Heart right ventricle (tissue), 16 donors: ENCODE measurements around the gene TXNDC11. TPM values are rescaled to one million over a fixed set of nuclear protein-coding genes. Genes with fewer than 3 reads are reported as not detected.

Source experiments
- ATAC-seq, 8 donors: fragments of 200-7000 bp; cut with Tn5 transposase; one replicate each; pipeline ENCODE4 v1.9.1; 2020; ENCODE audit warnings: mild to moderate bottlenecking in 8 of 8, moderate library complexity in 8 of 8, moderate number of reproducible peaks in 1 of 8
- DNase-seq, 2 donors: peaks; one replicate each; pipeline ENCODE4 v3.0.0-alpha.2; 2020
- H3K27ac ChIP-seq, 10 donors: fragments of 200-600 bp; sonication (generic) in 2 of 10; one replicate each; pipeline versions ENCODE4 v1.5.0 to v1.8.0; 2020 to 2022; ENCODE audit warnings: mild to moderate bottlenecking in 3 of 10
- H3K27me3 ChIP-seq, 7 donors: fragments of 200-600 bp; one replicate each; pipeline ENCODE4 v1.8.0; 2021 to 2022; ENCODE audit warnings: mild to moderate bottlenecking in 2 of 7
- H3K36me3 ChIP-seq, 9 donors: fragments of 200-600 bp; sonication (generic) in 1 of 9; one replicate each; pipeline versions ENCODE4 v1.5.0 to v1.8.0; 2020 to 2022; ENCODE audit warnings: mild to moderate bottlenecking in 2 of 9
- H3K4me1 ChIP-seq, 9 donors: fragments of 200-600 bp; sonication (generic) in 1 of 9; one replicate each; pipeline versions ENCODE4 v1.5.0 to v1.8.0; 2020 to 2022; ENCODE audit warnings: mild to moderate bottlenecking in 4 of 9
- H3K4me3 ChIP-seq, 10 donors: fragments of 200-600 bp; sonication (generic) in 2 of 10; one replicate each; pipeline versions ENCODE4 v1.5.0 to v1.8.0; 2020 to 2022; ENCODE audit warnings: mild to moderate bottlenecking in 7 of 10, moderate library complexity in 2 of 10
- H3K9me3 ChIP-seq, 11 donors: fragments of 200-600 bp in 10 of 11; sonication (generic) in 2 of 11; one replicate each; pipeline versions ENCODE4 v1.5.0 to v1.8.0; 2013 to 2022; ENCODE audit warnings: mild to moderate bottlenecking in 2 of 11, control low read depth in 1 of 11, moderate library complexity in 1 of 11
- CTCF ChIP-seq, 9 donors: fragments of 200-600 bp; sonication (generic) in 2 of 9; IDR thresholded peaks; one replicate each; pipeline versions ENCODE4 v1.5.0 to v1.8.0; 2021 to 2022; ENCODE audit warnings: antibody characterized with exemption in 9 of 9, mild to moderate bottlenecking in 5 of 9, moderate library complexity in 1 of 9
- WGBS, 2 donors: extraction: QIAGEN DNeasy Blood & Tissue Kit; methylation state at CpG; one replicate each; pipeline ENCODE4 v1.1.7; 2013; ENCODE audit warnings: inconsistent platforms in 1 of 2; 5-methylcytosine and 5-hydroxymethylcytosine counted together
- intact Hi-C, 10 donors: fragments of 100-400 bp; cut with DNase I; formaldehyde crosslinking; loops; one replicate each; pipeline versions ENCODE4 v1.11.1 to v1.14.2; 2022
- polyA plus RNA-seq, 2 donors: library from polyadenylated mRNA; stranded (reverse); fragments of 200-250 nt; gene quantifications; one replicate each; pipeline ENCODE4 v1.2.3, GENCODE V29; 2013
- total RNA-seq, 10 donors: library from RNA; stranded (reverse); fragmentation: NEBNext Ultra II Directional in 3 of 10; extraction: Animal tissue kit (Norgen Biotek cat#: 25700) in 3 of 10; gene quantifications; one replicate each; pipeline versions ENCODE4 v1.2.1 to v1.2.4, GENCODE V29; 2021 to 2023
- donor health status: Arrhythmogenic right ventricular cardiomyopathy.
- donor health status: ischemic (EF 13 %, LVEDD 7.1; RV severe dilation, severe dysfunction).
- donor health status: healthy with polysubstance abuse.
- donor health status: DM: no; HTN: yes; CAD: no.
- donor health status: DM: no; HTN: no; CAD: no.
- donor health status: ischemic (EF 25% LVEDD 6.9; RV normal size, moderate dysfunction).
- donor health status: ischemic (EF 25% LVEDD 5.7; RV mildly dilated, moderate dysfunction).
- donor health status: healthy.
- donor health status: DM: yes; HTN: yes; CAD: no.
- donor health status: Ischemic cardiomyopathy.
- donor health status: ischemic (EF 35%, LVEDD 5.7; RV mildly dilated, moderate dysfunction).
- donor health status: nonischemic (EF 11% LVEDD 7.7; RV severe dilation, severe dysfunction).
- donor health status: DM: yes; HTN: yes; CAD: no.
- donor health status: PGD.
- donor health status: ischemic (EF 29% LVEDD 5.4; RV normal size, mild dysfunction).
- donor health status: nonischemic (EF 23%, LVEDD 6.1; RV moderate dilation, normal function).

TXNDC11 gene
- total and polyA plus RNA-seq, 12 donors = 16.8 to 46.7 (median 25.1) TPM

- TF ChIP-seq CTCF (IDR thresholded peaks at IDR 0.05) = no peak
- Histone ChIP-seq H3K9me3 (no peaks in the 10 kb centered on the region), H3K27ac (no peak overlapping the region), H3K4me1 (peaks cover 7 to 41% (median 33%) of the 10 kb centered on the region in 9 donors), H3K4me3 (no peak overlapping the region), H3K27me3 (no peaks in the 10 kb centered on the region), H3K36me3 (peaks cover 0 to 100% (median 28%) of the 10 kb centered on the region in 9 donors)
- WGBS, 2 donors = 92 to 94% methylated on average over 15 of the region's 15 CpGs
- ATAC-seq (no peak), DNase-seq (no peak)
- intact Hi-C loops = no loop called here
Measured at GRCh38 chr16:11691771-11692170, 50.9 kb downstream of the TXNDC11 start.

- no peaks in the 10 kb centered on the region for H3K27me3 ChIP-seq
- no peaks in the 10 kb centered on the region for H3K9me3 ChIP-seq
- H3K4me1 ChIP-seq = peaks cover 7 to 46% (median 36%) of the 10 kb centered on the region in 9 donors
- intact Hi-C loops = no loop called here
- no peak overlapping the region for H3K27ac ChIP-seq
- no peak for ATAC-seq
- TF ChIP-seq CTCF (IDR thresholded peaks at IDR 0.05) = no peak
- DNase-seq = no peak
- 94 to 98% methylated on average over 5 of the region's 5 CpGs for WGBS, 2 donors
- H3K4me3 ChIP-seq = no peak overlapping the region
- H3K36me3 ChIP-seq = peaks cover 0 to 100% (median 28%) of the 10 kb centered on the region in 9 donors
Measured at GRCh38 chr16:11691235-11691634, 51.4 kb downstream of the TXNDC11 start.

- Histone ChIP-seq H3K9me3 (no peaks in the 10 kb centered on the region), H3K4me3 (no peak overlapping the region), H3K27me3 (no peaks in the 10 kb centered on the region), H3K27ac (peak overlapping the region in 4 of 10 donors; percentile 6 to 62 (median 49)), H3K36me3 (peaks cover 0 to 100% (median 32%) of the 10 kb centered on the region in 9 donors), H3K4me1 (peaks cover 7 to 52% (median 42%) of the 10 kb centered on the region in 9 donors)
- WGBS, 2 donors = 84 to 92% methylated on average over 3 of the region's 3 CpGs
- TF ChIP-seq CTCF (IDR thresholded peaks at IDR 0.05) = no peak
- DNase-seq (no peak), ATAC-seq (peak in 1 of 8 donors; percentile 59)
- intact Hi-C loops = no loop called here
Measured at GRCh38 chr16:11689031-11689840, 53.4 kb downstream of the TXNDC11 start.

- H3K27ac ChIP-seq = peak overlapping the region in 5 of 10 donors; percentile 6 to 62 (median 41)
- no peak for TF ChIP-seq CTCF (IDR thresholded peaks at IDR 0.05)
Measured at GRCh38 chr16:11688520-11688886, 54.2 kb downstream of the TXNDC11 start.

More at GRCh38 chr16:11688520-11688886, 54.2 kb downstream of the TXNDC11 start:
- Histone ChIP-seq H3K27me3 (no peaks in the 10 kb centered on the region), H3K9me3 (no peaks in the 10 kb centered on the region), H3K36me3 (peaks cover 0 to 100% (median 39%) of the 10 kb centered on the region in 9 donors), H3K4me1 (peaks cover 7 to 53% (median 42%) of the 10 kb centered on the region in 9 donors), H3K4me3 (no peak overlapping the region)
- intact Hi-C loops = no loop called here
- DNase-seq = no peak
- WGBS, 2 donors = 78 to 79% methylated on average over 1 of the region's 1 CpG
- peak in 2 of 8 donors; percentile 34 to 53 for ATAC-seq
